ENCODE results near the gene DMD. TPM values are rescaled to one million over a fixed set of nuclear protein-coding genes. Genes with fewer than 3 reads are reported as not detected.

Gene DMD
- total RNA-seq, 1 experiment from 2014 or later = 25.3 TPM

- no peaks in the 10 kb centered on the region for H4K20me1 ChIP-seq (ENCODE audit: insufficient read depth)
- no peak overlapping the region for H3K4me3 ChIP-seq
- ChIA-PET POLR2A (ENCODE audit: unreplicated experiment) (no interaction called here), CTCF (no interaction called here)
- BruUV-seq (replicated peaks) = no TSS peak
- no peak for DNase-seq
- H3K9me2 ChIP-seq (ENCODE audit: insufficient read depth) = no peaks in the 10 kb centered on the region
- no peak overlapping the region for H3K4me2 ChIP-seq
- no peaks in the 10 kb centered on the region for H3K9me3 ChIP-seq (ENCODE audit: insufficient read depth, low read depth)
- H3K79me2 ChIP-seq (ENCODE audit: low read depth) = no peaks in the 10 kb centered on the region
- no peaks in the 10 kb centered on the region for H3K36me3 ChIP-seq (ENCODE audit: low read depth)
- no peaks in the 10 kb centered on the region for H3F3A ChIP-seq (ENCODE audit: insufficient read depth, low read depth)
- intact Hi-C loops (cut with micrococcal nuclease; ENCODE audit: unreplicated experiment) = no loop called here
- TF ChIP-seq, protein P1, sequence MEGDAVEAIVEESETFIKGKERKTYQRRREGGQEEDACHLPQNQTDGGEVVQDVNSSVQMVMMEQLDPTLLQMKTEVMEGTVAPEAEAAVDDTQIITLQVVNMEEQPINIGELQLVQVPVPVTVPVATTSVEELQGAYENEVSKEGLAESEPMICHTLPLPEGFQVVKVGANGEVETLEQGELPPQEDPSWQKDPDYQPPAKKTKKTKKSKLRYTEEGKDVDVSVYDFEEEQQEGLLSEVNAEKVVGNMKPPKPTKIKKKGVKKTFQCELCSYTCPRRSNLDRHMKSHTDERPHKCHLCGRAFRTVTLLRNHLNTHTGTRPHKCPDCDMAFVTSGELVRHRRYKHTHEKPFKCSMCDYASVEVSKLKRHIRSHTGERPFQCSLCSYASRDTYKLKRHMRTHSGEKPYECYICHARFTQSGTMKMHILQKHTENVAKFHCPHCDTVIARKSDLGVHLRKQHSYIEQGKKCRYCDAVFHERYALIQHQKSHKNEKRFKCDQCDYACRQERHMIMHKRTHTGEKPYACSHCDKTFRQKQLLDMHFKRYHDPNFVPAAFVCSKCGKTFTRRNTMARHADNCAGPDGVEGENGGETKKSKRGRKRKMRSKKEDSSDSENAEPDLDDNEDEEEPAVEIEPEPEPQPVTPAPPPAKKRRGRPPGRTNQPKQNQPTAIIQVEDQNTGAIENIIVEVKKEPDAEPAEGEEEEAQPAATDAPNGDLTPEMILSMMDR (conservative IDR thresholded peaks at IDR 0.05) = no peak
- TF ChIP-seq EZH2 (IDR thresholded peaks at IDR 0.05; ENCODE audit: low read depth) = no peak
- no peak overlapping the region for H2AFZ ChIP-seq
- no peak overlapping the region for H3K27ac ChIP-seq
- H3K27me3 ChIP-seq (ENCODE audit: insufficient read depth, low read depth) = no peaks in the 10 kb centered on the region
- no peaks in the 10 kb centered on the region for H3K4me1 ChIP-seq (replicated peaks; ENCODE audit: insufficient read depth)
Measured at GRCh38 chrX:31124536-31124935, 2086.8 kb downstream of the DMD start.

GRCh38 chrX:31123335-31123734 lies 2088.0 kb downstream of the DMD start:
- Histone ChIP-seq H3K4me1 (replicated peaks; ENCODE audit: insufficient read depth) (no peaks in the 10 kb centered on the region), H3K79me2 (ENCODE audit: low read depth) (no peaks in the 10 kb centered on the region), H3K27ac (no peak overlapping the region), H3K9me2 (ENCODE audit: insufficient read depth) (no peaks in the 10 kb centered on the region), H3K36me3 (ENCODE audit: low read depth) (no peaks in the 10 kb centered on the region), H3F3A (ENCODE audit: insufficient read depth, low read depth) (no peaks in the 10 kb centered on the region), H3K9me3 (ENCODE audit: insufficient read depth, low read depth) (no peaks in the 10 kb centered on the region), H3K4me3 (no peak overlapping the region), H2AFZ (no peak overlapping the region), H3K27me3 (ENCODE audit: insufficient read depth, low read depth) (no peaks in the 10 kb centered on the region), H4K20me1 (ENCODE audit: insufficient read depth) (no peaks in the 10 kb centered on the region), H3K4me2 (no peak overlapping the region)
- TF ChIP-seq, protein P1 (conservative IDR thresholded peaks at IDR 0.05) = no peak
- no peak for TF ChIP-seq EZH2 (IDR thresholded peaks at IDR 0.05; ENCODE audit: low read depth)
- BruUV-seq (replicated peaks) = no TSS peak
- ChIA-PET CTCF (no interaction called here), POLR2A (ENCODE audit: unreplicated experiment) (no interaction called here)
- no peak for DNase-seq
- intact Hi-C loops (cut with micrococcal nuclease; ENCODE audit: unreplicated experiment) = no loop called here

- ChIA-PET CTCF (no interaction called here), POLR2A (ENCODE audit: unreplicated experiment) (no interaction called here)
- Histone ChIP-seq H3K27ac (no peak overlapping the region), H3K9me2 (ENCODE audit: insufficient read depth) (no peaks in the 10 kb centered on the region), H3K79me2 (ENCODE audit: low read depth) (no peaks in the 10 kb centered on the region), H3K36me3 (ENCODE audit: low read depth) (no peaks in the 10 kb centered on the region), H3K27me3 (ENCODE audit: insufficient read depth, low read depth) (no peaks in the 10 kb centered on the region), H3K4me2 (no peak overlapping the region), H3K9me3 (ENCODE audit: insufficient read depth, low read depth) (no peaks in the 10 kb centered on the region), H2AFZ (no peak overlapping the region), H4K20me1 (ENCODE audit: insufficient read depth) (no peaks in the 10 kb centered on the region), H3K4me3 (no peak overlapping the region), H3K4me1 (replicated peaks; ENCODE audit: insufficient read depth) (no peaks in the 10 kb centered on the region), H3F3A (ENCODE audit: insufficient read depth, low read depth) (no peaks in the 10 kb centered on the region)
- TF ChIP-seq, protein P1 (conservative IDR thresholded peaks at IDR 0.05) = no peak
- no peak for TF ChIP-seq EZH2 (IDR thresholded peaks at IDR 0.05; ENCODE audit: low read depth)
- intact Hi-C loops (cut with micrococcal nuclease; ENCODE audit: unreplicated experiment) = no loop called here
- BruUV-seq (replicated peaks) = no TSS peak
- no peak for DNase-seq
Measured at GRCh38 chrX:31117266-31117665, 2094.1 kb downstream of the DMD start.
